GM12801 (cell line): ENCODE measurements around the gene C1QTNF12.

Experiments used
- TF ChIP-seq, protein P1 (sequence below): IDR thresholded peaks from one replicate; pipeline ENCODE4 v1.5.1; 2011; ENCODE audit warnings: control low read depth; ENCODE audit not compliant: insufficient read length; ENCODE audit errors: extremely low read depth

Gene C1QTNF12

GRCh38 chr1:1239614-1240347, 6.7 kb downstream of the C1QTNF12 start:
- TF ChIP-seq, protein P1, sequence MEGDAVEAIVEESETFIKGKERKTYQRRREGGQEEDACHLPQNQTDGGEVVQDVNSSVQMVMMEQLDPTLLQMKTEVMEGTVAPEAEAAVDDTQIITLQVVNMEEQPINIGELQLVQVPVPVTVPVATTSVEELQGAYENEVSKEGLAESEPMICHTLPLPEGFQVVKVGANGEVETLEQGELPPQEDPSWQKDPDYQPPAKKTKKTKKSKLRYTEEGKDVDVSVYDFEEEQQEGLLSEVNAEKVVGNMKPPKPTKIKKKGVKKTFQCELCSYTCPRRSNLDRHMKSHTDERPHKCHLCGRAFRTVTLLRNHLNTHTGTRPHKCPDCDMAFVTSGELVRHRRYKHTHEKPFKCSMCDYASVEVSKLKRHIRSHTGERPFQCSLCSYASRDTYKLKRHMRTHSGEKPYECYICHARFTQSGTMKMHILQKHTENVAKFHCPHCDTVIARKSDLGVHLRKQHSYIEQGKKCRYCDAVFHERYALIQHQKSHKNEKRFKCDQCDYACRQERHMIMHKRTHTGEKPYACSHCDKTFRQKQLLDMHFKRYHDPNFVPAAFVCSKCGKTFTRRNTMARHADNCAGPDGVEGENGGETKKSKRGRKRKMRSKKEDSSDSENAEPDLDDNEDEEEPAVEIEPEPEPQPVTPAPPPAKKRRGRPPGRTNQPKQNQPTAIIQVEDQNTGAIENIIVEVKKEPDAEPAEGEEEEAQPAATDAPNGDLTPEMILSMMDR, result no peak

DNA sequence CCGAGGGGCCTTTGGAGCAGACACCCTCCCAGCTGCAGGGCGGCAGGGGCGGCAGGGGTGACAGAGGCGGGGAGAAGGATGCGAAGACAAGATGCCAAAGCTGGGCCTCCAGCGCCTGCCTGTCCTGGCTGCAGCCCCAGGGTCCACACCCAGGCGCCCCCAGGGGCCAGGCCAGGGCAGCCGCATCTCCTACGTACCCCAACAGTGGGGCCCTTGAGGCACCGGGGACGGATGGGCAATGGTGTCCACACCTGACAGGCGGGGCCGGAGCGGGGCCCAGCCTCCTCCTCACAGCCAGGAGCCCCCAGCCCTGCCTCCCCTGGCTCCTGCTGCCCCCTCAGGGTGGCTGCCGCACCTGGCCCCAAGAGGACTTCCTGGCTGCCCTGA, 7.3 kb downstream of the C1QTNF12 start:
- TF ChIP-seq, protein P1, result no peak

DNA sequence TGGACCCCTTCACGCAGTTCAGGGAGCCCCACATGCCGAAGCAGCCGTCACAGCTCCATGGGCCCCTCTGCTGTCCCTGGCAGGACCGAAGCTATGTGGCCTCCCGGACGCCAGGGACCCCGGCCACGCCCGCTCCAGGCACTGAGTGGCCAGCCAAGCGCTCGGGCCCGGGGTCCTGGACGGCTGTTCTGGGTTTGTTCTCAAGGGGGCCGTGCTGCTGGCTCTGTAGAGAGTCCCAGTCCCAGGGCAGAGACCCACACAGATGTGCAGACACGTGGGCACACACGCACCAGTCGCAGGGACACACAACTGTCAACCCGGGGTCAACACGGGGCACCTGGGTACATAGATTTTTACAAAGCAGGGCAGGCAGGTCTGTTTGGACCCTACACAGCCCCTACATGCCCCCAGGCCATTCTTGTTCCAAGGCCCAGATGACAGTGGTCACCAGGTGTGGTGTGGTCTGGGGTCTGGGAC, 7.8 kb downstream of the C1QTNF12 start:
- TF ChIP-seq, protein P1, result no peak

- TF ChIP-seq, protein P1, result no peak
Observed at GRCh38 chr1:1237874-1238701, 8.4 kb downstream of the C1QTNF12 start.

GRCh38 chr1:1236945-1237873, 9.3 kb downstream of the C1QTNF12 start:
- TF ChIP-seq, protein P1, result no peak

- TF ChIP-seq, protein P1, result no peak
Observed at GRCh38 chr1:1236176-1236763, 10.3 kb downstream of the C1QTNF12 start.
